Measurements from ENCODE around the gene FAM20C. TPM values are rescaled to one million over a fixed set of nuclear protein-coding genes. Genes with fewer than 3 reads are reported as not detected.

FAM20C gene
- total RNA-seq, 2 donors from 2014 or later: 13.7 to 19.9 TPM

- H3K9me3 ChIP-seq: no peaks in the 10 kb centered on the region
- peak in 1 of 2 donors; percentile 48 for TF ChIP-seq CTCF (IDR thresholded peaks at IDR 0.05)
- no peaks in the 10 kb centered on the region for H3K4me1 ChIP-seq
- no peak overlapping the region for H3K4me3 ChIP-seq
- no peaks in the 10 kb centered on the region for H3K27me3 ChIP-seq
- H3K27ac ChIP-seq: no peak overlapping the region
- DNase-seq (ENCODE audit: low spot score): no peak
- no peaks in the 10 kb centered on the region for H3K36me3 ChIP-seq
These were observed 74.8 kb downstream of the FAM20C start for GRCh38 chr7:266851-267840.

- peaks cover 0 to 14% of the 10 kb centered on the region in 2 donors for H3K9me3 ChIP-seq
- no peaks in the 10 kb centered on the region for H3K4me1 ChIP-seq
- TF ChIP-seq CTCF (IDR thresholded peaks at IDR 0.05): no peak
- no peak overlapping the region for H3K27ac ChIP-seq
- DNase-seq (ENCODE audit: low spot score): no peak
- no peaks in the 10 kb centered on the region for H3K36me3 ChIP-seq
- no peaks in the 10 kb centered on the region for H3K27me3 ChIP-seq
- H3K4me3 ChIP-seq: no peak overlapping the region
These were observed 76.6 kb downstream of the FAM20C start for GRCh38 chr7:268991-269390.

GRCh38 chr7:269721-270120 lies 77.3 kb downstream of the FAM20C start:
- Histone ChIP-seq H3K27ac (no peak overlapping the region), H3K4me3 (no peak overlapping the region), H3K9me3 (peaks cover 0 to 18% of the 10 kb centered on the region in 2 donors), H3K4me1 (no peaks in the 10 kb centered on the region), H3K36me3 (no peaks in the 10 kb centered on the region), H3K27me3 (no peaks in the 10 kb centered on the region)
- DNase-seq (ENCODE audit: low spot score): no peak
- TF ChIP-seq CTCF (IDR thresholded peaks at IDR 0.05): no peak

- no peaks in the 10 kb centered on the region for H3K4me1 ChIP-seq
- no peak for TF ChIP-seq CTCF (IDR thresholded peaks at IDR 0.05)
- no peaks in the 10 kb centered on the region for H3K27me3 ChIP-seq
- H3K36me3 ChIP-seq: no peaks in the 10 kb centered on the region
- peaks cover 0 to 18% of the 10 kb centered on the region in 2 donors for H3K9me3 ChIP-seq
- no peak overlapping the region for H3K4me3 ChIP-seq
- H3K27ac ChIP-seq: no peak overlapping the region
- no peak for DNase-seq (ENCODE audit: low spot score)
These were observed 78.1 kb downstream of the FAM20C start for GRCh38 chr7:270351-270983.

- DNase-seq (ENCODE audit: low spot score): no peak
- TF ChIP-seq CTCF (IDR thresholded peaks at IDR 0.05): no peak
- Histone ChIP-seq H3K9me3 (peaks cover 0 to 18% of the 10 kb centered on the region in 2 donors), H3K36me3 (no peaks in the 10 kb centered on the region), H3K4me1 (no peaks in the 10 kb centered on the region), H3K27me3 (no peaks in the 10 kb centered on the region), H3K27ac (no peak overlapping the region), H3K4me3 (no peak overlapping the region)
These were observed 79.1 kb downstream of the FAM20C start for GRCh38 chr7:271266-272107.
